ENCODE data around the gene NOL7. TPM values are rescaled to one million over a fixed set of nuclear protein-coding genes. Genes with fewer than 3 reads are reported as not detected.

The NOL7 gene
- total RNA-seq, 1 donor from 2014 or later: 64.3 TPM

- intact Hi-C loops (cut with micrococcal nuclease): no loop called here
These were observed 22.0 kb upstream of the NOL7 start for GRCh38 chr6:13593103-13593502.

GRCh38 chr6:13593720-13594119 lies 21.4 kb upstream of the NOL7 start:
- intact Hi-C loops (cut with micrococcal nuclease): no loop called here

- intact Hi-C loops (cut with micrococcal nuclease): no loop called here
These were observed 18.1 kb upstream of the NOL7 start for GRCh38 chr6:13597073-13597472.

GRCh38 chr6:13600036-13600435 lies 15.1 kb upstream of the NOL7 start:
- intact Hi-C loops (cut with micrococcal nuclease): no loop called here

- intact Hi-C loops (cut with micrococcal nuclease): no loop called here
These were observed 11.0 kb upstream of the NOL7 start for GRCh38 chr6:13604135-13604534.

- intact Hi-C loops (cut with micrococcal nuclease): no loop called here
These were observed 10.4 kb upstream of the NOL7 start for GRCh38 chr6:13604546-13605416.

- intact Hi-C loops (cut with micrococcal nuclease): no loop called here
These were observed 9.5 kb upstream of the NOL7 start for GRCh38 chr6:13605634-13606033.

- intact Hi-C loops (cut with micrococcal nuclease): no loop called here
These were observed 3.4 kb upstream of the NOL7 start for GRCh38 chr6:13611715-13612114.

GRCh38 chr6:13613029-13613594 lies 2.0 kb upstream of the NOL7 start:
- intact Hi-C loops (cut with micrococcal nuclease): no loop called here

GRCh38 chr6:13614126-13614925 lies 809 bp upstream of the NOL7 start:
- intact Hi-C loops (cut with micrococcal nuclease): loop anchor here (2.0 kb wide), 2 partner anchors 54 to 128 kb away; partner anchors contain the start of gene GFOD1

- intact Hi-C loops (cut with micrococcal nuclease): loop anchor here (1.0 to 5.0 kb wide), 10 partner anchors 10 to 452 kb away; partner anchors contain the start of genes GFOD1, MCUR1, SIRT5 and TBC1D7
These were observed 621 bp downstream of the NOL7 start for GRCh38 chr6:13615792-13616120.

GRCh38 chr6:13617066-13617465 lies 1.9 kb downstream of the NOL7 start:
- intact Hi-C loops (cut with micrococcal nuclease): loop anchor here (5.0 kb wide), 1 partner anchor 450 kb away; no protein-coding TSS in a partner anchor

- intact Hi-C loops (cut with micrococcal nuclease): loop anchor here (1.0 to 2.0 kb wide), 3 partner anchors 10 to 84 kb away; partner anchors contain the start of gene NOL7
These were observed 9.7 kb downstream of the NOL7 start for GRCh38 chr6:13624871-13625288.

GRCh38 chr6:13629459-13630116 lies 14.5 kb downstream of the NOL7 start:
- intact Hi-C loops (cut with micrococcal nuclease): loop anchor here (5.0 kb wide), 1 partner anchor 38 kb away; no protein-coding TSS in a partner anchor

- intact Hi-C loops (cut with micrococcal nuclease): loop anchor here (5.0 kb wide), 1 partner anchor 37 kb away; no protein-coding TSS in a partner anchor
These were observed 15.4 kb downstream of the NOL7 start for GRCh38 chr6:13630499-13630898.

GRCh38 chr6:13633343-13633742 lies 18.2 kb downstream of the NOL7 start:
- intact Hi-C loops (cut with micrococcal nuclease): loop anchor here (5.0 kb wide), 1 partner anchor 34 kb away; no protein-coding TSS in a partner anchor

- intact Hi-C loops (cut with micrococcal nuclease): no loop called here
These were observed 21.0 kb downstream of the NOL7 start for GRCh38 chr6:13635948-13636658.

GRCh38 chr6:13638014-13638413 lies 22.9 kb downstream of the NOL7 start:
- intact Hi-C loops (cut with micrococcal nuclease): no loop called here

- intact Hi-C loops (cut with micrococcal nuclease): no loop called here
These were observed 23.5 kb downstream of the NOL7 start for GRCh38 chr6:13638626-13639025.

- intact Hi-C loops (cut with micrococcal nuclease): no loop called here
These were observed 26.2 kb downstream of the NOL7 start for GRCh38 chr6:13641315-13641714.

Data from T-helper 1 cell treated with Interleukin-12 subunit alpha and Interleukin-12 subunit beta and Interleukin-4 antibody, amounts not matched to agents 30 ng/mL and 1 ng/mL, for 36 hours (primary cell).